ENCODE measurements around the gene ACP6. TPM values are rescaled to one million over a fixed set of nuclear protein-coding genes. Genes with fewer than 3 reads are reported as not detected.
A peak's percentile ranks its signal among the peaks of the same experiment; 100 is the strongest.
"Not testable (repeated sequence)": the region's sequence is repeated elsewhere in the genome, so short reads cannot be mapped to it uniquely, and the experiment has no call there.

ACP6 gene
- 5.9 TPM for polyA plus RNA-seq

DNA sequence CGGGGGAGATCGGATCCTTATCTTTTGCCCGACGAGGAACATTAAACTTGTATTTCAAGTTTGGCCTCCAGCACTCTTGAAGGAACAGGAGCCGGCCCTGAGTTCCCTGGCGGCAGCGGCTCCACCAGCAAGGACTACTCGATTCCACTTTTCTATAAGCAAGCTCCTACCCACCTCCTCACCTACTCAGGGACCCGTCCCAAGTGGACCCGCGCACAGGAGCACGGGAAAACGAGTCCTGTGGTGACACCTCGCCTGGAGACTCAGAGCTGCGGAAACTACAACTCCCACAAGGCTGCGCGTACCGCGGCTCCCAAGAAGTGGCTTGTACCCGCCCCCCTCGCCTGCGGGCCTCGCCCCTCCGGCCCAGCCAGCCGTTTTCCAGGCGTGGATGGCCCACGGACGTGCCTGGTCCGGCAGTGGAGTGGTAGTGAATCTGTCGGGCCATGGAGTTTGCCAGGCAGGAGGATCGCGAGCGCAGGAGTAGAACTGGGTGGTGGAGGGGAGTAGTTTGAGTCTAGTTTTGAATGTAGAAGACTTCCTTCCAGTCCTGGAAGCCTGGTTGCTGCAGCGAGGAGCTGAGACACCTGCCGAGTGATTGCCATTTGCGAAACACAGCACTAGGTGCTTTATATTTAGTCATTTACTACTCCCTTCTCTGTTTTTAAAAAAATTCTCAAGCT lies at the start of gene ACP6:
ACP6 (minus strand) TSS at position 206 of the 683 bp plus-strand sequence. CDS start 476 bp downstream, outside the sequence.
- Mint-ChIP-seq H3K27me3 (peaks cover 4% of the 10 kb centered on the region), H3K4me1 (peaks cover 5 to 9% (median 8%) of the 10 kb centered on the region in 3 donors), H3K9me3 (peaks cover 0 to 4% (median 0%) of the 10 kb centered on the region in 3 donors), H3K27ac (peak within 1 kb of the TSS; percentile 29 to 80 (median 78)), H3K4me3 (peak within 1 kb of the TSS; percentile 97 to 100 (median 99)), H3K36me3 (peaks cover 3% of the 10 kb centered on the region)

GRCh38 chr1:147719711-147720225 lies 49.4 kb upstream of the ACP6 start:
- Mint-ChIP-seq H3K27me3 (peaks cover 15% of the 10 kb centered on the region), H3K4me1 (peaks cover 5 to 7% (median 6%) of the 10 kb centered on the region in 3 donors), H3K4me3 (no peak overlapping the region), H3K27ac (no peak overlapping the region), H3K9me3 (peaks cover 0 to 3% (median 0%) of the 10 kb centered on the region in 3 donors), H3K36me3 (peaks cover 2% of the 10 kb centered on the region)

GRCh38 chr1:147719029-147719698 lies 48.8 kb upstream of the ACP6 start:
- H3K4me1 Mint-ChIP-seq, result peaks cover 5 to 7% (median 6%) of the 10 kb centered on the region in 3 donors
- H3K36me3 Mint-ChIP-seq, result peaks cover 2% of the 10 kb centered on the region
- peaks cover 0 to 3% (median 0%) of the 10 kb centered on the region in 3 donors for H3K9me3 Mint-ChIP-seq
- peak overlapping the region in 1 of 3 donors; percentile 48 for H3K27ac Mint-ChIP-seq
- no peak overlapping the region for H3K4me3 Mint-ChIP-seq
- peaks cover 19% of the 10 kb centered on the region for H3K27me3 Mint-ChIP-seq

- peaks cover 20% of the 10 kb centered on the region for H3K27me3 Mint-ChIP-seq
- H3K27ac Mint-ChIP-seq, result no peak overlapping the region
- peak overlapping the region in 1 of 4 donors; percentile 90 for H3K4me3 Mint-ChIP-seq
- peaks cover 5 to 7% (median 6%) of the 10 kb centered on the region in 3 donors for H3K4me1 Mint-ChIP-seq
- H3K9me3 Mint-ChIP-seq, result peaks cover 0 to 3% (median 0%) of the 10 kb centered on the region in 3 donors
- H3K36me3 Mint-ChIP-seq, result peaks cover 2% of the 10 kb centered on the region
Observed at GRCh38 chr1:147717706-147718097, 47.4 kb upstream of the ACP6 start.

GRCh38 chr1:147717051-147717705 lies 46.9 kb upstream of the ACP6 start:
- Mint-ChIP-seq H3K36me3 (peaks cover 2% of the 10 kb centered on the region), H3K4me1 (peaks cover 5 to 7% (median 6%) of the 10 kb centered on the region in 3 donors), H3K27me3 (peaks cover 22% of the 10 kb centered on the region), H3K4me3 (peak overlapping the region in 3 of 4 donors; percentile 18 to 90 (median 85)), H3K9me3 (peaks cover 0 to 3% (median 1%) of the 10 kb centered on the region in 3 donors), H3K27ac (no peak overlapping the region)

GRCh38 chr1:147712605-147713004 lies 42.3 kb upstream of the ACP6 start:
- no peak overlapping the region for H3K4me3 Mint-ChIP-seq
- peaks cover 35% of the 10 kb centered on the region for H3K27me3 Mint-ChIP-seq
- H3K4me1 Mint-ChIP-seq, result peaks cover 5 to 7% (median 6%) of the 10 kb centered on the region in 3 donors
- no peaks in the 10 kb centered on the region for H3K36me3 Mint-ChIP-seq
- no peak overlapping the region for H3K27ac Mint-ChIP-seq
- peaks cover 0 to 6% (median 0%) of the 10 kb centered on the region in 3 donors for H3K9me3 Mint-ChIP-seq

DNA sequence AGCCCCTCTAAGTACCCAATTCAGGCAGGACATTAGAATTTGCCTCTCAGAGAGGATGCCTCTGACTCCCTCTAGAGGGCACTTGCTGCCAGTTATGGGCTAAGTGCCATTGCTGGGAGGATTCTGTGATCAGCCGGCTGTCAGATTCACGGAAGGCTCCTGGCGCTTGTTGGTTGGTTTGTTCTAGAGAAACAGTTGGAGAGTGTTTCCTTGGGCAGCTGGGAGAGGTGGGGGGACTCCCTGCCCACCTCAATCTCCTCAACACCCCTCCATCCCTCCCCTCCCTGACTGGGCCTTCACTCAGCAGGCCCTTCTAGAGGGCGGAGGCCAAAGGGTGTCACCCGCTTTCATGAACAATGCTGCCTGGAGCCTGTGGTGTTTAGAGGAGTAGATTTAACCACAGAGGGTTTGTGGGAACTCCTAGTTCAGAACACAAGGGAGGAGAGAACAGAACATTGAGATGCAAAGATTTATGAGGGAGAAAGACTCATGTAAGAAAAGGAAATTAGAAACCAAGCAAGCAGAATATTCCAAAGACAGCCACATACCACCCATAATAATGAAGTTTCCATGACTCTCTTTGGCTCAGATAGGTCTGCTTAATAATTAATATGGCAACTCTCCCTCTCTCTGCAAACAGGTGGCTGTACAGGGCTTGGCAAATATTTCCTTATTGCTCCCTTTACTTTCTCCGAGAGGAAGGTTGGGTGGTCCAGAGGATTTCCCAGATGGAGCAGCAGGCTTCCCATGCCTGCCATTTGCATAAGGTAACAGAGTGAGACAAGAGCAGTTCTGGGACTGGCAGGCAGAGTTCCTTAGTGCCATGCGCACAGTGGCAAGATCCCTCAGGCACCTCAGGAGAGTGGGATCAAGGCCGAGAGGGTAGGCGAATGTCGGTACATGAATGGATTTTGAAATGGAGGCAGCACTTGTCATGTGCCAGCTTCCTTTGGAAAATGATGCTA lies 30.0 kb upstream of the ACP6 start:
- Mint-ChIP-seq H3K4me3 (peak overlapping the region in 1 of 4 donors; percentile 0), H3K4me1 (peaks cover 0 to 4% (median 0%) of the 10 kb centered on the region in 3 donors), H3K36me3 (peaks cover 1% of the 10 kb centered on the region), H3K9me3 (no peaks in the 10 kb centered on the region), H3K27me3 (peaks cover 11% of the 10 kb centered on the region), H3K27ac (no peak overlapping the region)

DNA sequence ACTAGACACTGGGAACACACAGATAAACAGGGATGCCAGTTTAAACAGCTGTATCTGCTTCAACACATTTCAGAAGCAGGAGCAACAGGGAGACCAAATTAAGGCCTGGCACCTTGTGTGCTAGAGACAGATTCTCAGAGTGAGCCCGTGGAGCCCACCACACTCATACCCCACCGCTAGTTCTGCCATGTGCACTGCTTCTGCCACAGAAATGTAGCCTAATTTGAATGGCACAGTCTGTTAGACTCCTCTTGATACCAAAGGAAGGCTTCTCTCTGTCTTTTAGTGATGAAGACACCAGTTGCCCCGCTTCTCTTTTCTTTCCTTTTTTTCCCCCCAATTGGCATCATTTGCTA lies 29.3 kb upstream of the ACP6 start:
- peaks cover 12% of the 10 kb centered on the region for H3K27me3 Mint-ChIP-seq
- peaks cover 0 to 4% (median 0%) of the 10 kb centered on the region in 3 donors for H3K4me1 Mint-ChIP-seq
- peaks cover 1% of the 10 kb centered on the region for H3K36me3 Mint-ChIP-seq
- no peak overlapping the region for H3K4me3 Mint-ChIP-seq
- H3K9me3 Mint-ChIP-seq, result no peaks in the 10 kb centered on the region
- H3K27ac Mint-ChIP-seq, result no peak overlapping the region

- H3K36me3 Mint-ChIP-seq, result peaks cover 2% of the 10 kb centered on the region
- H3K27me3 Mint-ChIP-seq, result peaks cover 17% of the 10 kb centered on the region
- H3K4me1 Mint-ChIP-seq, result peaks cover 0 to 1% (median 0%) of the 10 kb centered on the region in 3 donors
- H3K4me3 Mint-ChIP-seq, result no peak overlapping the region
- H3K27ac Mint-ChIP-seq, result no peak overlapping the region
- peaks cover 12 to 37% (median 21%) of the 10 kb centered on the region in 3 donors for H3K9me3 Mint-ChIP-seq
Observed at GRCh38 chr1:147683163-147683763, 12.9 kb upstream of the ACP6 start.

GRCh38 chr1:147680608-147681235 lies 10.4 kb upstream of the ACP6 start:
- Mint-ChIP-seq H3K27me3 (peaks cover 13% of the 10 kb centered on the region), H3K9me3 (peaks cover 9 to 39% (median 23%) of the 10 kb centered on the region in 3 donors)
- not testable (repeated sequence) for H3K36me3 Mint-ChIP-seq, H3K4me1 Mint-ChIP-seq, H3K4me3 Mint-ChIP-seq, H3K27ac Mint-ChIP-seq

- not testable (repeated sequence) for H3K4me3 Mint-ChIP-seq, H3K4me1 Mint-ChIP-seq, H3K36me3 Mint-ChIP-seq
- H3K9me3 Mint-ChIP-seq, result peaks cover 2 to 18% (median 16%) of the 10 kb centered on the region in 3 donors
- H3K27ac Mint-ChIP-seq, result peak overlapping the region in 1 of 3 donors; percentile 18
- H3K27me3 Mint-ChIP-seq, result peaks cover 13% of the 10 kb centered on the region
Observed at GRCh38 chr1:147677681-147678080, 7.4 kb upstream of the ACP6 start.

- Mint-ChIP-seq H3K27ac (no peak overlapping the region), H3K4me1 (no peaks in the 10 kb centered on the region)
Observed at GRCh38 chr1:147676311-147677085, 6.2 kb upstream of the ACP6 start.

GRCh38 chr1:147673816-147674215 lies 3.5 kb upstream of the ACP6 start:
- Mint-ChIP-seq H3K9me3 (peaks cover 0 to 11% (median 10%) of the 10 kb centered on the region in 3 donors), H3K4me3 (peak overlapping the region in 1 of 4 donors; percentile 15), H3K27ac (no peak overlapping the region), H3K36me3 (no peaks in the 10 kb centered on the region), H3K27me3 (peaks cover 8% of the 10 kb centered on the region), H3K4me1 (peaks cover 5 to 7% (median 7%) of the 10 kb centered on the region in 3 donors)

More at GRCh38 chr1:147676311-147677085, 6.2 kb upstream of the ACP6 start:
- H3K4me3 Mint-ChIP-seq, result no peak overlapping the region
- H3K36me3 Mint-ChIP-seq, result peaks cover 2% of the 10 kb centered on the region
- peaks cover 2 to 11% (median 10%) of the 10 kb centered on the region in 3 donors for H3K9me3 Mint-ChIP-seq
- peaks cover 13% of the 10 kb centered on the region for H3K27me3 Mint-ChIP-seq

Measured in IgD-negative memory B cell (primary cell).